HEK293T (cell line): ENCODE results near the gene C4orf51.

Experiments used
- CTCF ChIA-PET: fragments of 350-600 bp; formaldehyde crosslinking; extraction: SDS; loops from one replicate; lab custom pipeline; 2021; ENCODE audit warnings: antibody characterized with exemption, inconsistent platforms; lab: Yijun Ruan, JAX
- POLR2A ChIA-PET: fragments of 350-600 bp; formaldehyde crosslinking; extraction: SDS; loops from one replicate; lab custom pipeline; 2020; ENCODE audit warnings: antibody characterized with exemption, inconsistent platforms; lab: Yijun Ruan, JAX
- DNase-seq: peaks from one replicate; pipeline ENCODE4 v3.0.0; 2012; ENCODE audit warnings: mixed read lengths; ENCODE audit errors: extremely low spot score
- ARNT ChIP-seq: fragments of 450-650 bp; IDR thresholded peaks from 2 replicates; pipeline ENCODE4 v1.6.1; 2017; ENCODE audit warnings: mild to moderate bottlenecking
- BHLHE40 ChIP-seq: fragments of 450-650 bp; IDR thresholded peaks from 2 replicates; pipeline ENCODE4 v1.6.1; 2016; ENCODE audit warnings: mild to moderate bottlenecking, moderate library complexity, borderline replicate concordance
- CTBP1 ChIP-seq: fragments of 450-650 bp; IDR thresholded peaks from 2 replicates; pipeline ENCODE4 v1.6.1; 2016; ENCODE audit warnings: borderline replicate concordance
- ELF4 ChIP-seq: fragments of 450-650 bp; IDR thresholded peaks from 2 replicates; pipeline ENCODE4 v1.6.1; 2017; ENCODE audit warnings: antibody characterized with exemption
- FOXA1 ChIP-seq: fragments of 450-650 bp; IDR thresholded peaks from 2 replicates; pipeline ENCODE4 v1.6.1; 2016; ENCODE audit warnings: mild to moderate bottlenecking
- FOXK2 ChIP-seq: fragments of 450-650 bp; IDR thresholded peaks from 2 replicates; pipeline ENCODE4 v1.6.1; 2016; ENCODE audit warnings: mild to moderate bottlenecking
- FOXM1 ChIP-seq: fragments of 450-650 bp; IDR thresholded peaks from 2 replicates; pipeline ENCODE4 v1.6.1; 2017; ENCODE audit warnings: mild to moderate bottlenecking, borderline replicate concordance
- HDGF ChIP-seq: fragments of 450-650 bp; IDR thresholded peaks from 2 replicates; pipeline ENCODE4 v1.6.1; 2017; ENCODE audit warnings: antibody characterized with exemption, borderline replicate concordance
- L3MBTL2 ChIP-seq: fragments of 450-650 bp; conservative IDR thresholded peaks from 2 replicates; pipeline ENCODE4 v1.6.1; 2016; ENCODE audit warnings: mild to moderate bottlenecking
- LEF1 ChIP-seq: fragments of 450-650 bp; IDR thresholded peaks from 2 replicates; pipeline ENCODE4 v1.6.1; 2017; ENCODE audit warnings: mild to moderate bottlenecking, borderline replicate concordance
- NFRKB ChIP-seq: fragments of 450-650 bp; IDR thresholded peaks from 2 replicates; pipeline ENCODE4 v1.6.1; 2016; ENCODE audit warnings: mild to moderate bottlenecking, moderate library complexity
- PKNOX1 ChIP-seq: fragments of 450-650 bp; IDR thresholded peaks from 2 replicates; pipeline ENCODE4 v1.6.1; 2016
- SP1 ChIP-seq: fragments of 450-650 bp; IDR thresholded peaks from 2 replicates; pipeline ENCODE4 v1.6.1; 2017
- SUZ12 ChIP-seq: fragments of 450-650 bp; IDR thresholded peaks from 2 replicates; pipeline ENCODE4 v1.6.1; 2016; ENCODE audit warnings: mild to moderate bottlenecking
- TARDBP ChIP-seq: fragments of 450-650 bp; IDR thresholded peaks from 2 replicates; pipeline ENCODE4 v1.6.1; 2016
- ZNF384 ChIP-seq: fragments of 450-650 bp; IDR thresholded peaks from 2 replicates; pipeline ENCODE4 v1.6.1; 2016

The C4orf51 gene

GRCh38 chr4:145698507-145698906 lies 18.6 kb downstream of the C4orf51 start:
- ChIA-PET CTCF (no interaction called here), POLR2A (no interaction called here)
- TF ChIP-seq SUZ12: no peak
- TF ChIP-seq FOXA1: no peak
- no peak for TF ChIP-seq HDGF
- TF ChIP-seq SP1: no peak
- no peak for TF ChIP-seq CTBP1
- no peak for TF ChIP-seq ELF4
- no peak for TF ChIP-seq LEF1
- no peak for DNase-seq

GRCh38 chr4:145703850-145704497 lies 24.0 kb downstream of the C4orf51 start:
- ChIA-PET POLR2A (interaction anchor here (2.0 kb wide), 1 partner anchor 29 kb away, joined by 5 read pairs; no protein-coding TSS in a partner anchor), CTCF (no interaction called here)
- TF ChIP-seq TARDBP (no peak), LEF1 (no peak), FOXA1 (no peak), L3MBTL2 (no peak)
- DNase-seq: no peak

GRCh38 chr4:145709336-145709735 lies 29.4 kb downstream of the C4orf51 start:
- ChIA-PET POLR2A (no interaction called here), CTCF (no interaction called here)
- DNase-seq: no peak
- TF ChIP-seq NFRKB (no peak), CTBP1 (no peak), ZNF384 (no peak), FOXA1 (no peak), LEF1 (no peak), ARNT (no peak), BHLHE40 (no peak), TARDBP (no peak), ELF4 (no peak), HDGF (no peak), L3MBTL2 (no peak), SP1 (no peak), PKNOX1 (no peak), SUZ12 (no peak), FOXK2 (no peak), FOXM1 (no peak)

- ChIA-PET CTCF (no interaction called here), POLR2A (no interaction called here)
- no peak for DNase-seq
- TF ChIP-seq FOXK2 (no peak), SUZ12 (no peak), TARDBP (no peak), FOXA1 (no peak), BHLHE40 (no peak), PKNOX1 (no peak), HDGF (no peak), FOXM1 (no peak), ARNT (no peak), ELF4 (no peak), LEF1 (no peak), CTBP1 (no peak), ZNF384 (no peak), SP1 (no peak), NFRKB (no peak), L3MBTL2 (no peak)
Measured at GRCh38 chr4:145709843-145710242, 29.9 kb downstream of the C4orf51 start.

- ChIA-PET POLR2A (no interaction called here), CTCF (no interaction called here)
- TF ChIP-seq BHLHE40: no peak
- TF ChIP-seq FOXA1: no peak
- DNase-seq: no peak
Measured at GRCh38 chr4:145716200-145716599, 36.3 kb downstream of the C4orf51 start.

- ChIA-PET POLR2A (no interaction called here), CTCF (no interaction called here)
- no peak for TF ChIP-seq NFRKB
- no peak for TF ChIP-seq ELF4
- no peak for TF ChIP-seq TARDBP
- no peak for TF ChIP-seq L3MBTL2
- TF ChIP-seq CTBP1: no peak
- TF ChIP-seq LEF1: no peak
- TF ChIP-seq FOXA1: no peak
- no peak for TF ChIP-seq ARNT
- no peak for TF ChIP-seq HDGF
- DNase-seq: no peak
Measured at GRCh38 chr4:145716661-145717200, 36.8 kb downstream of the C4orf51 start.

- TF ChIP-seq PKNOX1 (no peak), FOXM1 (no peak), HDGF (no peak), SUZ12 (no peak)
- ChIA-PET POLR2A (no interaction called here), CTCF (no interaction called here)
- no peak for DNase-seq
Measured at GRCh38 chr4:145719752-145720624, 40.0 kb downstream of the C4orf51 start.
